NCI-H1105 (cell line): Measurements from ENCODE around the gene DCHS1.

Experiments
- DNase-seq: peaks from one replicate; lab custom pipeline; 2025; lab: John Stamatoyannopoulos, UW

Gene DCHS1

DNA sequence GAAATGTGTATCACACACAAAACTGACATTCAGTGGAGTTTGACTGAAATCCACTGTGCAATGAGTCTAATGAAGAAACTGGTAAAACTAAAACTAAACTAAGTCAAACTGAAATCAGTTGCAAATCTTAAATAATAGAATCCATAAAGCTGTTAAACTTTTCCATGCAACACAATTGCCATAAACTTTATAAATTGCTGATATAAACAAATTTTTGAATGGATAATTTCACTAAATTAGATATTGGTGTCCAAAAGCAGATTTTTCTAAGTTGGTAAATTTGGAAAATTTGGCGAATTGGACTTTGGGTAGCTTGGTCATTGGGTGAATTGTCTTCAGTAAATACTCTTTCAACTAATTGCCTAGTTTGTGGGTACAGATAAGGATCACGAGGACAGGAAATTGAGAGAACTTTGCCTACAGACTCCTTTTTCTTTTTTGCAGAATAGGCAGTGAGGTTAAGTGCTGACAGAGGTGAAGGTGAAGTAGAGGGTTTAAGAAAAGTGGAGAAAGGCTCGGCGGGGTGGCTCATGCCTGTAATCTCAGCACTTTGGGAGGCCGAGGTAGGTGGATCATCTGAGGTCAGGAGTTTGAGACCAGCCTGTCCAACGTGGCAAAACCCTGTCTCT lies 14.7 kb upstream of the DCHS1 start:
- no peak for DNase-seq

DNA sequence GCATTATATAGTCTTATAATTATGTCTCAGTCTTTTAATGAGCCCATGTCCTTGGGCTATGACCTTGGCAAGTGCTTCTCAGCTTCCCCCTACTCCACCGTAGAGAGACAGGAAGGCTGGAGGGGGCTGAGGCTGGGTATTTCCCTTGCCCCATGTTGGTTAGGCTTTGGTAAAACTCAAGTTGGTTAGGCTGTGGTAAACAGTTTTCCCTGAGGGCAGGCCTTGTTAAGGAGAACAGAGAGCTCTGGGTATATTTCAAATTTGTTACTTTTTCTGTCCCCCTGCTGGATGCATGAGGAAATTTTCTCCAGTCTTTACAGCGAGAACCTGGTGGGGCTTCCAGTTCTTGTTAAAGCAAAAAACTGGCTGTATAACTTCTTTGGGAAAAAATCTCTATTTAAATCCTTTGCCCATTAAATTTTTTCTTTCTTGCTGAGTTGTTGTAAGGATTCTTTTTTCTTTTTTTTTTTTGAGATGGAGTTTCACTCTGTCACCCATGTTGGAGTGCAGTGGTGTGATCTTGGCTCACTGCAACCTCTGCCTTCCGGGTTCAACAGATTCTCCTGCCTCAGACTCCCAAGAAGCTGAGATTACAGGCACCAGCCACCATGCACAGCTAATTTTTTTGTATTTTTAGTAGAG lies 12.2 kb upstream of the DCHS1 start:
- DNase-seq: no peak

- DNase-seq: no peak
Measured at GRCh38 chr11:6666302-6667183, 10.9 kb upstream of the DCHS1 start.

- no peak for DNase-seq
Measured at GRCh38 chr11:6664551-6664950, 8.9 kb upstream of the DCHS1 start.

DNA sequence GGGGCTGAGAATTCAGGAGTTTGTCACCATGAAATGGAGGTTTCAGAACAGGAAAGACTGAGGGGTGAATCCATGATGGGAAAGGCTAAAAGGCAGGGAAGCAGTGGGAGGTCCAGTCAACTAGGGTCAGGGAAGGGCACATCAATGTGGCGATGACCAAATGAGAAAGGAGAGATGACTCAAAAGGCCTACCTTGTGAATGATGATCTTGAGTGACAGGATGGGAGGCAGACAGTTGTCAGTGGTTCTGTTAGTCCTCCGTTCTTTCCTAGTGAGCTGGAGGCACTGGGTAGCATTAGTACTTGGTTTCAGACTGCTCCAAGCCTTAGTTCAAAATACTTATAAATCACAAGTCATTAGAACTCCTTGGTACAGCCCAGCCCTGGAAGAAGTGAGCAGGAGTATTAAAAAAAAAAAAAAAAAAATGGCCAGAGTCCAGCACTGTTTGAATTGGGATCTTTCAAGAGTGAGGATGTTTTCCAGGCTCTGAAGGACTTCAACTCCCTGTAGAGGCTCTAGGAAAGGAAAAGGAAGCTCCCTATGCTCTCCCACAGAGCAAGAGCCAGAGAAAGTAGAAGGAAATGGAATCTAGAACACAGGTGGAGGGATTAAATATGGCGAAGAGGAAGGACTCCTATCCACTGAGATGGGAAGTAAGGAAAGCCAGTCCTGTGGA lies 8.3 kb upstream of the DCHS1 start:
- no peak for DNase-seq

- no peak for DNase-seq
Measured at GRCh38 chr11:6660712-6661111, 5.1 kb upstream of the DCHS1 start.

GRCh38 chr11:6658647-6659046 lies 3.0 kb upstream of the DCHS1 start:
- DNase-seq: no peak

DNA sequence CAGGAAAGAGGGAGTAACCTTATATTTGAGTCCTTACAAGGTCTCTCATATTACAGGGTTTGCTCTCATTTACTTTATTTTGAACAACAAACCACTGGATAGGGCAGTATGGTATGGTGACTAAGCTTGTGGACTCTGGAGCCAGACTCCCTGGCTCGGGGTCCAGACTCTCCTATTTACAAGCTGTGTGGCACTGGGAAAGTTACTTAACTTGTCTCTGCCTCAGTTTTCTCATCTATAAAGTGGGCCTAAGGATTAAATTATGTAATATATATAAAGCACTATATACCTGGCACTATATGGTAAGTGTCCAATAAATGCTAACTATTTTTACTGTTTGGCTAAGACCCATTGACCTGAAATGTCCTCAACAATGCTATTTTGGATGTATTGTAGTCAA lies 1.7 kb upstream of the DCHS1 start:
- no peak for DNase-seq

- no peak for DNase-seq
Measured at GRCh38 chr11:6656936-6657335, 1.3 kb upstream of the DCHS1 start.

GRCh38 chr11:6656584-6656915 lies 941 bp upstream of the DCHS1 start:
- DNase-seq: no peak

- no peak for DNase-seq
Measured at GRCh38 chr11:6655020-6655789, 404 bp downstream of the DCHS1 start.

- DNase-seq: no peak
Measured at GRCh38 chr11:6654281-6655019, 1.2 kb downstream of the DCHS1 start.

- no peak for DNase-seq
Measured at GRCh38 chr11:6653656-6654055, 2.0 kb downstream of the DCHS1 start.

- no peak for DNase-seq
Measured at GRCh38 chr11:6653097-6653496, 2.5 kb downstream of the DCHS1 start.

GRCh38 chr11:6652182-6652581 lies 3.4 kb downstream of the DCHS1 start:
- no peak for DNase-seq

GRCh38 chr11:6650980-6651379 lies 4.6 kb downstream of the DCHS1 start:
- DNase-seq: no peak

DNA sequence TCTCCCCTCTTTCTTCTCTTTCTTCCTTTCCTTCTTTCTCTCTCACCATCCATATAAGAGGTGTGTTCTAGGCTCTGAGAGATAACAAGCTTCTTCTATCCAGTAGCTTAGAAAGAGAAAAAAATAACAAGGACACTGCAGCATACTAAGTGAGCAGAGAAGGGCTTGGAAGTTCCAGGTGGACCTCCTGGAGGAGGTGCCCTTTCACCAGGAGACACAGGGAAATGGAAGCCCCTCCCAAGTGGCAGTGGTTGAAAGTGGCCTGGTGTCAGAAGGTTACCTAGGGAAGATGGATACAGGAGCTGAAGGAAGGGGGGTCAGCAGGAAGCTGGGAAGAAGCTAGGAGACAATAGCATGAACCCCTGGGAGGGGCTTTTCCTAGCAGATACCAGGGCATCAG lies 5.5 kb downstream of the DCHS1 start:
- DNase-seq: no peak

DNA sequence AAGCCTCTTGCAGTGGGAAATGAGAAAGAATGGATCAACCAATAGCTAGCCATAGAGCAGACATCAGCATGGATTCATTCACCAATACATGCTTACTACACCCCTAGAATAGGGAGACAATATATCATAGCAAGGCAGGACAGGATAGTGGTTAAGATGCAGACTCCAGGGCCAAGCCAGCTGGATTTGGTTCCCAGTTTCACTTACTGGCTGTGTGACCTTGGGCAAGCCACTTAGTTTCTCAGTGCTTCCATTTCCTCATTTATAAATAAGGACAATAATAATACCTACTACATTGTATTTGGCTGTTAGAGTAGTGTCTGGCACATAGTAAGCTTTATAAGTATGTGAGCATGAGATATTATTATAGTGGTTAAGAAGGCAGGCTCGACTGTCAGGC lies 7.1 kb downstream of the DCHS1 start:
- no peak for DNase-seq

DNA sequence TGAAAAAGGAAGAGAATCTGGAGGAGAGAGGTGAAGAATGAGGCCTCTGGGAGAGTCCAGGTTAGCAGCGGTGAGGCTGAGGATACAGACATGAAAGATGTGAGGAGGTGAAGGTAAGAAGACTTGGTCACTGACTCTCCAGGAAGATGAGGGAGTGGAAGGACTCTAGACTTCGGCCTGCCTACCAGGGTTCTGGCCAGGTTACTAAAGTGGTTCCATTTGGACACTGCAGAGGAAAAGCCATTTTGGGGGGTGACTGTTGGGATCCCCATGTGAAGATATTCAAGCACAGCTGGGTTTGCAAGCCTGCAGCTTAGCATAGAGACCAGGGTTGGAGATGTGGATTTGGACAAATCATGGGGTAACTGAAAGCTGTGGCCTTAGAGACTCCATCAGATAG lies 7.8 kb downstream of the DCHS1 start:
- no peak for DNase-seq

DNA sequence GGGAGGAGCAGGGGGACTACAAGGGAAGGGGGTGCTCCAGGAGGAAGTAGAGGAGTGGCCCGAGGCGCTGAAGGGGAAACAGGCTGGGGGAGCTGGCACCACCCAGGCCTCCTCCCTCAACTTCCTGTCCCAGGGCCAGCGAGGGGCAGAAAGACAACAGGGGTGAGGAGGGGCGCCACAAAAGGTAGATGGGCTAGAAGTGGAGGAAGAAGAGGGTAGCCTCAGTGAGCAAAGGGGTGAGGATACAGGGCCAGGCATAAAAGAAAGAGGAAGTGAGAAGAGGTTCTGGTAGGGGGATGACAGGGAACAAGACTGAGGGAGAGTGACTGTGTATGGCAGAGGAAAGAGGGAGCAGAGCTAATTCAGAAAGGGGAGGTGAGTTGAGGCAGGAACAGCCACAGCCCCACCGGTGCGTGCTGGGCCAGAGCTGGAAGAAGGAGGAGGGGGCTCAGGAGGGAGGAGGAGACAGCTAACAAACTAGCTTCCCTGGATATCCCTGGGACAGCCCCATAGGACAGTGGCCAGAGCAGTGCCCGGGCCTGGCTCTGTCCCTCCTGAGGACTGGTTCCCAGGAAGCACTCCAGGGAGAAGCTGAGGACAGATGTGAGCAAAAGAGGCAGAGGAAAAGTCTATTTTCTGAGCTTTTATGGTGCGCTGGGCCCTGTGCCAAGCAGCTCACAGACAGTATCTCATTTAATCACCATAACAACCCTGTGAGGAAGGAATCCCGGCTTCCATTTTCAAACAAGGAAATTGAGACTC lies 8.5 kb downstream of the DCHS1 start:
- no peak for DNase-seq

DNA sequence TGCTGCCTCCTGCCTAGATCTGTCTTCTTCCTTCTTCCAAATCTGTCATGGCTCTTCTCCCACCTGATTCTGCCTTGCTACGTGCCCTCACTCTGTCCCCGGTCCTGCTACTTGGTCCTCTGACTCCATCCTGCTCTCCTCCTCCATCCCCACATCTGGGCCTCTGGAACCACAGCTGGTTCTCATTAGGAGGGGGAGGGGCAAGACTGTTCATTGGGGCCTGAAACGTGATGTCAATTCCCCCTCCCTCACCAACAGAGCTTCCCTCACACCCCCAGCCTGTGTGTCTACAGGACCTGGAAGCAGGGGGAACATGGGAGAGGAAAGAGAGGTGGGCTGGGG lies 9.1 kb downstream of the DCHS1 start:
- DNase-seq: no peak
